ENCODE results near the gene DLG5. TPM values are rescaled to one million over a fixed set of nuclear protein-coding genes. Genes with fewer than 3 reads are reported as not detected.
A peak's percentile ranks its signal among the peaks of the same experiment; 100 is the strongest.

The DLG5 gene
- total and polyA plus RNA-seq, 7 donors: 6.0 to 78.1 (median 41.0) TPM

- no peak overlapping the region for H3K27ac ChIP-seq
Measured at GRCh38 chr10:77922055-77922454, 4.5 kb downstream of the DLG5 start.

GRCh38 chr10:77921395-77921794 lies 5.2 kb downstream of the DLG5 start:
- intact Hi-C loops (cut with DNase I): no loop called here
- no peaks in the 10 kb centered on the region for H3K27me3 ChIP-seq
- no peaks in the 10 kb centered on the region for H3K9me3 ChIP-seq
- DNase-seq: no peak
- H3K4me1 ChIP-seq: peaks cover 0 to 69% (median 59%) of the 10 kb centered on the region in 4 donors
- TF ChIP-seq POLR2AphosphoS5 (IDR thresholded peaks at IDR 0.05) (no peak), POLR2A (IDR thresholded peaks at IDR 0.05) (no peak), EP300 (IDR thresholded peaks at IDR 0.05) (no peak), CTCF (IDR thresholded peaks at IDR 0.05) (no peak)
- H3K4me3 ChIP-seq: no peak overlapping the region
- no peak overlapping the region for H3K27ac ChIP-seq
- no peaks in the 10 kb centered on the region for H3K36me3 ChIP-seq
- WGBS, 2 donors: 80 to 93% methylated on average over 7 of the region's 7 CpGs

More at GRCh38 chr10:77922055-77922454, 4.5 kb downstream of the DLG5 start:
- intact Hi-C loops (cut with DNase I): no loop called here
- H3K27me3 ChIP-seq: no peaks in the 10 kb centered on the region
- H3K36me3 ChIP-seq: no peaks in the 10 kb centered on the region
- TF ChIP-seq POLR2A (IDR thresholded peaks at IDR 0.05) (no peak), POLR2AphosphoS5 (IDR thresholded peaks at IDR 0.05) (no peak), EP300 (IDR thresholded peaks at IDR 0.05) (no peak), CTCF (IDR thresholded peaks at IDR 0.05) (no peak)
- no peak overlapping the region for H3K4me3 ChIP-seq
- no peaks in the 10 kb centered on the region for H3K9me3 ChIP-seq
- peaks cover 0 to 69% (median 59%) of the 10 kb centered on the region in 4 donors for H3K4me1 ChIP-seq
- DNase-seq: no peak
- 96 to 97% methylated on average over 5 of the region's 5 CpGs for WGBS, 2 donors

- no peak overlapping the region for H3K4me3 ChIP-seq
- no peaks in the 10 kb centered on the region for H3K27me3 ChIP-seq
- peak overlapping the region in 1 of 4 donors; percentile 35 for H3K27ac ChIP-seq
- H3K36me3 ChIP-seq: no peaks in the 10 kb centered on the region
- H3K9me3 ChIP-seq: no peaks in the 10 kb centered on the region
- 73 to 90% methylated on average over 4 of the region's 4 CpGs for WGBS, 2 donors
- intact Hi-C loops (cut with DNase I): no loop called here
- TF ChIP-seq POLR2AphosphoS5 (IDR thresholded peaks at IDR 0.05) (no peak), CTCF (IDR thresholded peaks at IDR 0.05) (no peak), POLR2A (IDR thresholded peaks at IDR 0.05) (no peak), EP300 (IDR thresholded peaks at IDR 0.05) (no peak)
- peaks cover 0 to 72% (median 65%) of the 10 kb centered on the region in 4 donors for H3K4me1 ChIP-seq
- no peak for DNase-seq
Measured at GRCh38 chr10:77920495-77920894, 6.1 kb downstream of the DLG5 start.

GRCh38 chr10:77919713-77920108 lies 6.8 kb downstream of the DLG5 start:
- no peaks in the 10 kb centered on the region for H3K27me3 ChIP-seq
- WGBS, 2 donors: 63 to 74% methylated on average over 4 of the region's 4 CpGs
- H3K4me1 ChIP-seq: peaks cover 0 to 70% (median 62%) of the 10 kb centered on the region in 4 donors
- intact Hi-C loops (cut with DNase I): no loop called here
- TF ChIP-seq CTCF (IDR thresholded peaks at IDR 0.05) (no peak), EP300 (IDR thresholded peaks at IDR 0.05) (no peak), POLR2A (IDR thresholded peaks at IDR 0.05) (no peak), POLR2AphosphoS5 (IDR thresholded peaks at IDR 0.05) (no peak)
- H3K4me3 ChIP-seq: no peak overlapping the region
- no peaks in the 10 kb centered on the region for H3K36me3 ChIP-seq
- peak overlapping the region in 2 of 4 donors; percentile 33 to 35 for H3K27ac ChIP-seq
- no peaks in the 10 kb centered on the region for H3K9me3 ChIP-seq
- DNase-seq: no peak
